ENCODE results near the gene INHBE.
"Not testable (repeated sequence)": the region's sequence is repeated elsewhere in the genome, so short reads cannot be mapped to it uniquely, and the experiment has no call there.

INHBE gene

GRCh38 chr12:57476162-57476992, 21.3 kb downstream of the INHBE start:
- DNase-seq (ENCODE audit: low spot score) = peak; percentile 73

DNA sequence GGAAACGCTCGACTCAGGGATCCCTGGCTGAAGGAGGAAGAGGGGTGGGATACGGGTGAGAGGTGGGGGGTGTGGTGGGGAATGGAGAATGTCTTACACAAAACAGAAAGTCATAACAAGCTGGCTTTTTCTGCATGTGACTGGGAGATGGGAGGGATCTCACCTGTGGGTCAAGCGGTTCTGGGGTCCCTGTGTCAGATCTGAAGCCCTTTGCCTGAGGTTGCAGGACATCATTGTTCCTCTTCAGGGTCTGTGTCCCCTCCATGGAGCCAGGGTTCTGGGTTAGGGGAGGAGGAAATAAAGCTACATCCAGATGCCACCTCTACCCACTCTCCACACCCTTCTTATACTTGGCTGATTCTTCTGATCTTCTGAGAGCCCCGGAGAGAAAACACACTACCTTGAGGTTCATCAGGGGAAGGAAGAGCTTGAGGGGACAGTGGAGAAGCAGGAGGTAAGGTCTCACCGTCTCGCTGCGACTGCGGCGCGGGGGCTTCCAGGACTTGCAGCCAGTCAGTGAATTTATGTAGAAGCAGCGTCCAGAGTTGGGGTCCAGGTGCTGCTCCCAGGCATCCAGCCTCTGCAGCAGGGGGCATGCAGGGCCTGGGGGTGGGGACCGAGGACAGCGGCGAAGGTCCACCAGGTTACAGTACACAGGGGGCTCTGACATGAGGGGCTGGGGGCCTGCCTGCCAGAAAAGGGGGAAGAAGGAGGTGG, 22.0 kb downstream of the INHBE start:
- peak; percentile 20 for DNase-seq (ENCODE audit: low spot score)

- DNase-seq (ENCODE audit: low spot score) = peak; percentile 83
Measured at GRCh38 chr12:57477710-57478681, 22.9 kb downstream of the INHBE start.

- no peak for DNase-seq (ENCODE audit: low spot score)
Measured at GRCh38 chr12:57479043-57479375, 23.9 kb downstream of the INHBE start.

DNA sequence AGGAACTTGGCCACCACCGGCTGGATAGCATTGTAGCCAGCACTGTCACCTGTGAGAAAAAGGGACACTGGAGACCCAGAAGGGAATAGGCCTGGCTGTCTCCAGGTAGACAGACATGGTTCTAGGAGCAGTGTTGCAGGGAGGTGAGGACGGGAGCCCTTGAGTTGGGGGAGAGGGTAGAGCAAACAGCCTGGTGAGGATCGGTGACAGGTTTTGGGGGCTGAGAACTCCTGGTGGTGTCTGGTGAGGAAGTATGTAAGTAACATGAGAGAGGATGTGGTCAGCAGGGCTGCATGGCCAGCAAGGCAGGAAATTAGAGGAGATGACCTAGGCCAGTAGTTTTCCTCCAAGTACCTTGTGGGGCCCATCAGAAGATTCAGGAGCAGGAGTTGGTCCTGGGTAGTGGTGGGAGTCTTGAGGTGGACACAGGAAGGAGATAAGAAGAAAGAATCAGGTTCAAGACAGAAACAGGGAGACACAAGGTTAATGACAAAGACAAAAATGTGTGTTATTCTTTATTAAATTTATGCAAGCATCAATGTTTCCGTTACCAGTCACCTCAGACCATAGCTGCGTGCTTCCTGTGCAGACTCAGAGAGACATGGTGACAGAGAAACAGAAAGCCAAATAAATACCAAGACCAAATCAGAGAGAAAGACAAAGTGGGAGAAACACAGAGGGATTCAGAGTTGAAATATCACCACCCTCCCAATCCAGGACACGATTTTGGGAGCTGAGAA, 24.4 kb downstream of the INHBE start, which contains the start of gene ARHGAP9:
TSS of gene ARHGAP9 (minus strand) at position 491 of the 740 bp plus-strand sequence. CDS start at position 31, 460 bp downstream.
- peak; percentile 81 for DNase-seq (ENCODE audit: low spot score)

GRCh38 chr12:57481671-57482070, 26.6 kb downstream of the INHBE start:
- DNase-seq (ENCODE audit: low spot score) = no peak

DNA sequence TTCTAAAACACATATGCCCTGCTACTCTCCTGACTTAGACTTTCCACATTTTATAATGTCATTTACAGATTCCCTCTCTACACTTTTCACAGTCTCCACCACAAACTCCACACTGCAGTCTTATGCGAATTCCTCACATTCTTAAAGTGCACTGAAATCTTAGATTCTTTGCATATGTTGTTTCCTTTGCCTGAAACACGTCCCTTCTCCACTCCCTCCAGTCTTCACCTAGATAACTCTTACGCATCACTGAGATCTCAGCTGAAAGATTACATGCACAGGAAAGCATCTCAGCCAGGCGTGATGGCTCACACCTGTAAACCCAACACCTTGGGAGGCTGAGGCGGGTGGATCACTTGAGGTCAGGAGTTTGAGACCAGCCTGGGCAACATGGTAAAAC, 28.4 kb downstream of the INHBE start:
- no peak for DNase-seq (ENCODE audit: low spot score)

GRCh38 chr12:57485695-57486094, 30.6 kb downstream of the INHBE start:
- no peak for DNase-seq (ENCODE audit: low spot score)

- no peak for DNase-seq (ENCODE audit: low spot score)
Measured at GRCh38 chr12:57487055-57487596, 32.0 kb downstream of the INHBE start.

DNA sequence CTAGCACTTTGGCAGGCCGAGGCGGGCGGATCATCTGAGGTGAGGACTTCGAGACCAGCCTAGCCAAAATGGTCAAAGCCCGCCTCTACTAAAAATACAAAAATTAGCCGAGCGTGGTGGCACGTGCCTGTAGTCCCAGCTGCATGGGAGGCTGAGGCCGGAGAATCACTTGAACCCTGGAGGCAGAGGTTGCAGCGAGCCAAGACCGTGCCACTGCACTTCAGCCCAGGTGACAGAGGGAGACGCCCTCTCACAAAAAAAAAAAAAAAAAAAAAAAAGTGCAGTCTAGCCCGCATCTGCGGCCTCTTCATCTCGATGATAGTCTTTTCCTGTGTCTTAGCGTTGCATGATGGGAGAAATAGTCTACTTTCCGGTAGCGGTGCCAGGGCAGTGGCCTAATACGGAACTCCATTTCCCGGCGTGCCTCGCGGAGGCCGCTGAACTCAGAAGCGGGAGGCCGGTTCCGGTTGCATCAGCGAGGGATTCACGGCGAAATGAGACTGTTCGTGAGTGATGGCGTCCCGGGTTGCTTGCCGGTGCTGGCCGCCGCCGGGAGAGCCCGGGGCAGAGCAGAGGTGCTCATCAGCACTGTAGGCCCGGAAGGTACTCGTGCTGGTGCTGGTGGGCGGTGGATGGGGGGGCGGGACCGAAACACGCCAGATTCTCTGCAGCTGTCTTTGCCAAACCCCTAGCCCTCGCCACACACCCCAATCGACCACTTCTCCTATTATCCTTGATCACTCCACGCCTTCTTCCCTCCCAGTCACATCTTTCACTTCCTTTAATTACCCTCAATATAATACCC, 32.7 kb downstream of the INHBE start, which contains the start of gene MARS1:
TSS of gene MARS1 (plus strand) at position 472 of the 805 bp plus-strand sequence. CDS start at position 495, 23 bp downstream.
- DNase-seq (ENCODE audit: low spot score) = peak; percentile 96

GRCh38 chr12:57488402-57489156, 33.5 kb downstream of the INHBE start:
- DNase-seq (ENCODE audit: low spot score) = no peak

- no peak for DNase-seq (ENCODE audit: low spot score)
Measured at GRCh38 chr12:57489157-57489641, 34.1 kb downstream of the INHBE start.

- DNase-seq (ENCODE audit: low spot score) = no peak
Measured at GRCh38 chr12:57490126-57490525, 35.0 kb downstream of the INHBE start.

- no peak for DNase-seq (ENCODE audit: low spot score)
Measured at GRCh38 chr12:57491393-57492280, 36.5 kb downstream of the INHBE start.

GRCh38 chr12:57495051-57495701, 40.1 kb downstream of the INHBE start:
- DNase-seq (ENCODE audit: low spot score) = not testable (repeated sequence)

- DNase-seq (ENCODE audit: low spot score) = no peak
Measured at GRCh38 chr12:57496822-57497221, 41.7 kb downstream of the INHBE start.
